ENCODE measurements around the gene SLC25A25.

- TF ChIP-seq CTCF (IDR thresholded peaks at IDR 0.05): no peak
- TF ChIP-seq POLR2A (IDR thresholded peaks at IDR 0.05): no peak
These were observed 10.2 kb upstream of the SLC25A25 start for GRCh38 chr9:128057724-128058409.

Measured in adrenal gland (tissue), 5 donors.